Calu3 (cell line): ENCODE measurements around the gene RXFP2. TPM values are rescaled to one million over a fixed set of nuclear protein-coding genes. Genes with fewer than 3 reads are reported as not detected.

Experiments
- BruUV-seq: library from RNA; stranded (reverse); fragments of 400-500 nt; replicated peaks from 2 replicates; lab custom pipeline; 2021; lab: Mats Ljungman, UMichigan
- CTCF ChIA-PET: fragments of 300-600 bp; sonication (Branson Sonifier 250); formaldehyde crosslinking; loops from one replicate; lab custom pipeline; 2022; ENCODE audit warnings: antibody characterized with exemption; lab: Charles Lee
- DNase-seq: peaks from one replicate; pipeline ENCODE4 v3.0.0; 2022
- H3K27ac Mint-ChIP-seq: one replicate; pipeline ENCODE4 v1.8.0; 2022; ENCODE audit warnings: mixed read lengths; ENCODE audit not compliant: unreplicated experiment
- H3K27me3 Mint-ChIP-seq: one replicate; pipeline ENCODE4 v1.8.0; 2022; ENCODE audit warnings: mixed read lengths; ENCODE audit not compliant: unreplicated experiment
- H3K36me3 Mint-ChIP-seq: one replicate; pipeline ENCODE4 v1.8.0; 2022; ENCODE audit warnings: mild to moderate bottlenecking, moderate library complexity, mixed read lengths; ENCODE audit not compliant: insufficient read depth, unreplicated experiment
- H3K4me1 Mint-ChIP-seq: one replicate; pipeline ENCODE4 v1.8.0; 2022; ENCODE audit warnings: mild to moderate bottlenecking, low read depth, mixed read lengths; ENCODE audit not compliant: unreplicated experiment
- H3K4me3 Mint-ChIP-seq: one replicate; pipeline ENCODE4 v1.8.0; 2022; ENCODE audit warnings: mild to moderate bottlenecking, low read depth, moderate library complexity, mixed read lengths; ENCODE audit not compliant: unreplicated experiment
- H3K9me3 Mint-ChIP-seq: one replicate; pipeline ENCODE4 v1.8.0; 2022; ENCODE audit warnings: low read depth, mixed read lengths; ENCODE audit not compliant: unreplicated experiment
- intact Hi-C: fragments of 100-400 bp; cut with micrococcal nuclease; formaldehyde crosslinking; loops from one replicate; pipeline ENCODE4 v1.10.0; 2022; ENCODE audit not compliant: unreplicated experiment
- total RNA-seq: library from RNA; stranded (reverse); gene quantifications from 2 replicates; pipeline ENCODE4 v1.2.3, GENCODE V29; 2022
- TF ChIP-seq, protein P1 (sequence below): fragments of 200-600 bp; IDR thresholded peaks from one replicate; pipeline ENCODE4 v1.8.0; 2022; ENCODE audit warnings: antibody characterized with exemption; ENCODE audit not compliant: unreplicated experiment

The RXFP2 gene
- total RNA-seq, 1 experiment from 2014 or later, result not detected

GRCh38 chr13:31764556-31764955, 25.2 kb downstream of the RXFP2 start:
- no TSS peak for BruUV-seq
- H3K4me1 Mint-ChIP-seq, result no peaks in the 10 kb centered on the region
- H3K9me3 Mint-ChIP-seq, result no peaks in the 10 kb centered on the region
- H3K27me3 Mint-ChIP-seq, result peaks cover 21% of the 10 kb centered on the region
- CTCF ChIA-PET, result no interaction called here
- no peak overlapping the region for H3K27ac Mint-ChIP-seq
- TF ChIP-seq, protein P1, sequence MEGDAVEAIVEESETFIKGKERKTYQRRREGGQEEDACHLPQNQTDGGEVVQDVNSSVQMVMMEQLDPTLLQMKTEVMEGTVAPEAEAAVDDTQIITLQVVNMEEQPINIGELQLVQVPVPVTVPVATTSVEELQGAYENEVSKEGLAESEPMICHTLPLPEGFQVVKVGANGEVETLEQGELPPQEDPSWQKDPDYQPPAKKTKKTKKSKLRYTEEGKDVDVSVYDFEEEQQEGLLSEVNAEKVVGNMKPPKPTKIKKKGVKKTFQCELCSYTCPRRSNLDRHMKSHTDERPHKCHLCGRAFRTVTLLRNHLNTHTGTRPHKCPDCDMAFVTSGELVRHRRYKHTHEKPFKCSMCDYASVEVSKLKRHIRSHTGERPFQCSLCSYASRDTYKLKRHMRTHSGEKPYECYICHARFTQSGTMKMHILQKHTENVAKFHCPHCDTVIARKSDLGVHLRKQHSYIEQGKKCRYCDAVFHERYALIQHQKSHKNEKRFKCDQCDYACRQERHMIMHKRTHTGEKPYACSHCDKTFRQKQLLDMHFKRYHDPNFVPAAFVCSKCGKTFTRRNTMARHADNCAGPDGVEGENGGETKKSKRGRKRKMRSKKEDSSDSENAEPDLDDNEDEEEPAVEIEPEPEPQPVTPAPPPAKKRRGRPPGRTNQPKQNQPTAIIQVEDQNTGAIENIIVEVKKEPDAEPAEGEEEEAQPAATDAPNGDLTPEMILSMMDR, result no peak
- H3K36me3 Mint-ChIP-seq, result no peaks in the 10 kb centered on the region
- DNase-seq, result no peak
- intact Hi-C loops, result no loop called here
- H3K4me3 Mint-ChIP-seq, result no peak overlapping the region

- CTCF ChIA-PET, result no interaction called here
- no TSS peak for BruUV-seq
- intact Hi-C loops, result no loop called here
- DNase-seq, result no peak
- no peaks in the 10 kb centered on the region for H3K4me1 Mint-ChIP-seq
- H3K27ac Mint-ChIP-seq, result no peak overlapping the region
- peaks cover 21% of the 10 kb centered on the region for H3K27me3 Mint-ChIP-seq
- H3K36me3 Mint-ChIP-seq, result no peaks in the 10 kb centered on the region
- no peaks in the 10 kb centered on the region for H3K9me3 Mint-ChIP-seq
- TF ChIP-seq, protein P1, result no peak
- no peak overlapping the region for H3K4me3 Mint-ChIP-seq
Measured at GRCh38 chr13:31765138-31765785, 25.9 kb downstream of the RXFP2 start.

DNA sequence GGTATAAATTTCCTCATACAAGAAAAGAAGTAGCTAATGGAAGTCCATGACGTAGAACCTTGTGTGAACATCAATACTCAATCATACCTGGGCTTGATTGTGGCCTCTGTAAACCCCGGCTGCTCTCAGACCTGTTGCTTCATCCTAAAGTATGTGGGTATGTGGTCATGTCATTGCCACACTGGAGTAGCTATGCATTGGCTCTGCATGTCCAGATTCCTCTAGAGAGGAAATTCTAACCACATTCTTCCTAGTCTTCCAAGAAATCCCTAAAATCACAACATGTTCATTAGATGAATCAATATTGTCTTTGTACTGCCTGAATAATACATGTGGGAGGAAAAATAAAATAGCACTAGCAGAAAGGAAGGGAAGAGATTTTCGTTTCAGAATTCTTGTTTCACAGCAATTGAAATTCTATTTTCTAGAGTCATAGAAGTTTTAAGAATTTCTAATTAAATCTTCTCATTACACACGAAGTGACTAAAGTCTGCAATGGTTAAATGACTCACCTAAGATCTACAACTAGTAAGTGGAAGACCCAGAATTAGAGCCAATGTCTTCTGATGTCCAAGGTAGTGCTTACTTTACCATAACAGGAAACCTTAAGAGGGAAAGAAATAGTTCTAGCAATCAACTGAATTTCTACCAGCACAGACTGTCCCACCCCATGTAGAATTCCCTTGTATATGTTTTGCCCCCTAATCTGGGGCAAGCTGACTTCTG, 28.0 kb downstream of the RXFP2 start:
- CTCF ChIA-PET, result no interaction called here
- Mint-ChIP-seq H3K4me3 (no peak overlapping the region), H3K36me3 (no peaks in the 10 kb centered on the region), H3K4me1 (no peaks in the 10 kb centered on the region), H3K9me3 (no peaks in the 10 kb centered on the region), H3K27me3 (peaks cover 21% of the 10 kb centered on the region), H3K27ac (no peak overlapping the region)
- TF ChIP-seq, protein P1, result no peak
- intact Hi-C loops, result no loop called here
- BruUV-seq, result no TSS peak
- DNase-seq, result no peak

- no peak overlapping the region for H3K27ac Mint-ChIP-seq
- no peaks in the 10 kb centered on the region for H3K4me1 Mint-ChIP-seq
- BruUV-seq, result no TSS peak
- peaks cover 13% of the 10 kb centered on the region for H3K27me3 Mint-ChIP-seq
- TF ChIP-seq, protein P1, result no peak
- no peak for DNase-seq
- CTCF ChIA-PET, result no interaction called here
- no peak overlapping the region for H3K4me3 Mint-ChIP-seq
- intact Hi-C loops, result no loop called here
- H3K36me3 Mint-ChIP-seq, result no peaks in the 10 kb centered on the region
- no peaks in the 10 kb centered on the region for H3K9me3 Mint-ChIP-seq
Measured at GRCh38 chr13:31768351-31768750, 29.0 kb downstream of the RXFP2 start.
